H7 (cell line): Measurements from ENCODE around the gene PLCXD3. TPM values are rescaled to one million over a fixed set of nuclear protein-coding genes. Genes with fewer than 3 reads are reported as not detected.

ENCODE experiments used
- DNase-seq: peaks from one replicate; pipeline ENCODE4 v3.0.0; 2012
- H3K27me3 ChIP-seq: 2 replicates; pipeline ENCODE4 v1.6.0; 2011; ENCODE audit warnings: mild to moderate bottlenecking, low read length; ENCODE audit not compliant: control insufficient read depth, insufficient read depth
- H3K36me3 ChIP-seq: replicated peaks from 2 replicates; pipeline ENCODE4 v1.5.1; 2011; ENCODE audit warnings: low read length; ENCODE audit not compliant: control insufficient read depth, insufficient read depth
- H3K4me3 ChIP-seq: 2 replicates; pipeline ENCODE4 v1.5.1; 2011; ENCODE audit warnings: low read depth, mild to moderate bottlenecking, control low read depth, low read length, moderate library complexity; ENCODE audit not compliant: insufficient read depth
- total RNA-seq: library from RNA; depleted of rRNA; stranded (reverse); fragments of >200 nt; shearing (Covaris generic); gene quantifications from 2 replicates; pipeline ENCODE4 v1.2.3, GENCODE V29; 2014

Gene PLCXD3
- total RNA-seq, 1 experiment from 2014 or later: 0.38 TPM

DNA sequence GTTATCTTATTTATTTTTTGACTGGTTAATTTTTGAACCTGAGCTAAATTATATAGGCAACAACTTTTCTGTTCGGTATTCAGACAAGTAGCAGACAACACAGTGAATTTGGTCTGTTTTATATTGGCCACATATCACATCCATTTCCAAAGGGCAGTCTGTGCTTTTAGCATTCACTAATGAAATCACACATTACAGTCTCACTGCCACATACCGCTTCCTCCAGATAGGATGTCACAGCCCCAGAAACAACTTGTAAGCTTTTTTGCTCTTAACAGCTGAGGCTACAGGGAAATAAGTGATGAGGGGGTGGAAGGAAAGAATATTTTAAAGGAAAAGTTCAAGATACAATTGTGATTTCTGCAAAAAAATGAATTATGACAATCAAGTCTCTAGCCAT lies 140.6 kb downstream of the PLCXD3 start:
- Histone ChIP-seq H3K4me3 (no peak overlapping the region), H3K27me3 (no peaks in the 10 kb centered on the region), H3K36me3 (no peaks in the 10 kb centered on the region)
- DNase-seq: no peak

DNA sequence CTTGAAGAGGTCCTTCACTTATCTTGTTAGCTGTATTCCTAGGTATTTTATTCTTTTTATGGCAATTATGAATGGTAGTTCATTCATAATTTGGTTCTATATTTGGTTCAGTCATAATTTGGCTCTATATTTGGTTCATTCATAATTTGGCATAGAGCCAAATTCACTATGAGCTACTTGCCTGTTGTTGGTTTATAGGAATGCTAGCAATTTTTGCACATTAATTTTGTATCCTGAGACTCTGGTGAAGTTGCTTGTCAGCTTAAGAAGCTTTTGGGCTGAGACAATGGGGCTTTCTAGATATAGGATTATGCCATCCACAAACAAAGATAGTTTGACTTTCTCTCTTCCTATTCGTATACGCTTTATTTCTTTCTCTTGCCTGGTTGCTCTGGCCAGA lies 142.2 kb downstream of the PLCXD3 start:
- no peak for DNase-seq
- no peak overlapping the region for H3K4me3 ChIP-seq
- H3K27me3 ChIP-seq: no peaks in the 10 kb centered on the region
- H3K36me3 ChIP-seq: no peaks in the 10 kb centered on the region

DNA sequence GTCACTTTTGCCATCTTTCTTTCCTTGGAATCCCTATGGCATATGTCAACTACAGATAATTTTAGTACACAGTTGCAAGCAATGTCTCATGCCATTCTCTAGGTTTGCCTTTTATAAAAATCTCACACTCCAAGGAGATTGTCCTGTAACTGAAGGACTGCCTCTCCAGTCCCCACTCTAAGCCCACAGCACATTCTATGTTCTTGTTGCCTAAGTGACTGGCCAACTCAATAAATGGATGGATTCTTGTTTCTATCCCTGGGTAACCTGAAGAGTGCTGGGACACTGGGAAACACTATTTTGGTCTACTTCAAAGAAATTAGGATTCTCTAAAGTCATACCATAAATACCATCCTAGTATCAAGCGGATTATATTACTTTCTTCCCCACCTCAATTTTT lies 145.0 kb downstream of the PLCXD3 start:
- Histone ChIP-seq H3K27me3 (no peaks in the 10 kb centered on the region), H3K36me3 (no peaks in the 10 kb centered on the region), H3K4me3 (no peak overlapping the region)
- no peak for DNase-seq

DNA sequence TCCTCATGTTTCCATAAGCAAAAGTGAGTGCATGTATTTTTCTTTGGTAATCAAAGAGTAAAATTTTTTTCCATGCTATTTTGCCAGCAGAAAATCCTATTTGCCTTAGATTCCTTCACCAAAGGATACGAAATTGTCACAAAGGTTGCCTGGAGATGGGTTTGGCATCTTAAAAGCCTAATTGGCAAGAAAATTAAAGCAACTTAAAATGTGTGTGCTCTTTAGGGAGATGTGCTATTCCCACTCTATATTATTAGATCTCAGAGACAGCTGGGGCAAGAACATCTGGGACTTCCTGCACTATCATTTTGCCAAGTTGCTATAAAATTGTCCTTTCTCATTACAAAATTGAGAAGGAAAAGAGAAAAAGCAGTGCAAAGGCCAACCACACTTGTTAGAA lies 146.1 kb downstream of the PLCXD3 start:
- no peak for DNase-seq
- Histone ChIP-seq H3K36me3 (no peaks in the 10 kb centered on the region), H3K27me3 (no peaks in the 10 kb centered on the region), H3K4me3 (no peak overlapping the region)

DNA sequence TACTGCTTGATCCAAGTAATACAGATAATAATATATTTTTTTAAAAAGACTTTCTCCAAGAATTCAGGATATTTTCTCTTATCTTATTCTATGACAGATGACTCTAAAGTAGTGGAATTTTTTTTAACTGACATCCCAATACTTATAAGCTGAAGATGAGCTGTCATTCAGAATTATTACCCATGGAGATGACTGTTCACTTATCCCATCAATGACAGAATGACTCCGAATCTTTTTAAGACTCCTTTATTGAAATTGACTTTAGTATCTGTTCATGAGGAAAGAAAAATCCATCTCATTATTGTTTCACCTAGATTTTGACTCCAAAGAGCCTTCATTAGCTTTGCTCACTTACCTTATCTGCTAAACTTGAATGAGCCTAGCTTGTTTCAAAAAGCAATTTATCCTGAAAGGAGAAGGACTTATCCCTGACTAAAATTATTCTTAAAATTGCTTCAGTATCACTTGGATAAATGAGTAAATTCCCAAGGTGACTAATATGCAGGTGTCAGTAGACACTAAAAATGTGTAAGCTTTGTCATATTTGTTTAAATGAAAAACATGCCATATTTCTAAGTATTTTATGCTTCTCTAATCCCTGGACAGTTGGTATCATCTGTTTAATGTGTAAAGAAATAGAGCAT lies 146.9 kb downstream of the PLCXD3 start:
- Histone ChIP-seq H3K27me3 (no peaks in the 10 kb centered on the region), H3K36me3 (no peaks in the 10 kb centered on the region), H3K4me3 (no peak overlapping the region)
- DNase-seq: no peak

DNA sequence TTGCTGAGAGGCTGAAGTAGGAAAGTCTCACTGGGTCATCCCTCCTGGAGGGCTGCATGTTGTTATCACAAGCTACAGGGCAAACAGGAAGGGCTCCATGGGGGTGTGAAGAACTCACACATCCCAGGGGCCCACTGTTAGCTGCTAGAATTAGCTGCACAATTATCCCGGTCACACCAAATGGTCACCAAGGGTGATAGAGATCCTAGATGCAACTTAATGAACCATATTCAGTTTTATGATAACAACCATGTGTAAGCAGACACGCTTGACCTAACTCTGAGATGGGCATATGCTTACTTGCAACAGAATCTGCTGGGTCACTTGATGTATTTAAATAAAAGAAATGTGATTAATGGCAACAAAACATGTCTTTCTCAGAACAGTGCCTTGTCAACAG lies 153.6 kb downstream of the PLCXD3 start:
- DNase-seq: no peak
- Histone ChIP-seq H3K36me3 (no peaks in the 10 kb centered on the region), H3K4me3 (no peak overlapping the region), H3K27me3 (no peaks in the 10 kb centered on the region)

DNA sequence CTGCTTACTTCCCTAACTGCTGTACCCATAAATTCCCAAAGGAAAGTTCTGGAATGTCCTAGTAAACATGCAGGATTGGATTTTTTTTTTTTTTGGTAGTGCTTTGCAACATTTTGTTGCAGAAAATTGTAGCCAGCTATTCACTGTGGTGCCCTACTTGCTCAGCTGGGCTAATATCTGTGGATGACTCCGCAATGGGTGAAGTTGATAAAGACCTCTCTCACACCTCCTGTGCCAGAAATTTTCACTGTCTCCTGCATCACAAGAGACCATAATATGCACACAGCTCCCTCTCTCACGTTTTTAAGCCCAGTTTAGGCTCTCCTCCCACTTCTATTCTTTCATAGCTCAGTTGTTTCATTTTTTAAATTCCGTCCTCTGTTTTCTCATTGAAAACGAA lies 160.6 kb downstream of the PLCXD3 start:
- Histone ChIP-seq H3K4me3 (no peak overlapping the region), H3K27me3 (no peaks in the 10 kb centered on the region), H3K36me3 (no peaks in the 10 kb centered on the region)
- DNase-seq: no peak

DNA sequence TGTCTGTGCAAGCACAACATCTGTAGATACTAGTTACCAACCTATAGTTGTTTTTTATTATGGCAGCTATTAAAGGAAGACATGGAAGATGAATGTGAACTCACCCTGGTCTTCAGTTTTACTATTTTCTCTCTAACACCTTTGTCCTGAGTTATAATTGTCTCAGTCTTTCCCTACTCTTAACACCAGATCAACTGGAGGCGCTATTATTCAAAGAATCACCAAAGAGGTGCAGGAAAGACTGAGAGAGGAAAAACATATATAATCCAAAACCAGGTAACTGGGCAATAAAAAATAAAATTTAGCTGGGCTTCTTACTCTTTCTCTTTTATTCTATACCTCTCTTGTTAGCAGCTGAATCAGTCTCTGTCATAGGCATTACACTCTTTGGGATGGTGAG lies 162.8 kb downstream of the PLCXD3 start:
- peak; percentile 5 for DNase-seq
- Histone ChIP-seq H3K36me3 (no peaks in the 10 kb centered on the region), H3K4me3 (no peak overlapping the region), H3K27me3 (no peaks in the 10 kb centered on the region)

DNA sequence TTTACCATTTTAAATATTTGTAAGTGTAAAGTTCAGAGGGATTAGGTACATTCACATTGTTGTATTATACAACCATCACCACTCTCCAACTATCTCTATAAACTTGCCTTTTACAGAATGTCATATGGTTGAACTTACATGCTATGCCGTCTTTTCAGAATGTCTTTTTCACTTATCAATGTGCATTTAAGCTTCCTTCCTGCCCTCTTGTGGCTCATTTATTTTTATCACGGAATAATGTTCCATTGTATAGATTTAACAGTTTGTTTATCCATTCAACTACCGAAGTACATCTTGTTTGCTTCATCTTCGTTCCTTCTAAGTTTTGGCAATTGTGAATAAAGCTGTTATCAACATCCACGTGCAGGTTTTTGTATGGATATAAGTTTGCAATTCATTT lies 163.8 kb downstream of the PLCXD3 start:
- no peak for DNase-seq
- no peak overlapping the region for H3K4me3 ChIP-seq

DNA sequence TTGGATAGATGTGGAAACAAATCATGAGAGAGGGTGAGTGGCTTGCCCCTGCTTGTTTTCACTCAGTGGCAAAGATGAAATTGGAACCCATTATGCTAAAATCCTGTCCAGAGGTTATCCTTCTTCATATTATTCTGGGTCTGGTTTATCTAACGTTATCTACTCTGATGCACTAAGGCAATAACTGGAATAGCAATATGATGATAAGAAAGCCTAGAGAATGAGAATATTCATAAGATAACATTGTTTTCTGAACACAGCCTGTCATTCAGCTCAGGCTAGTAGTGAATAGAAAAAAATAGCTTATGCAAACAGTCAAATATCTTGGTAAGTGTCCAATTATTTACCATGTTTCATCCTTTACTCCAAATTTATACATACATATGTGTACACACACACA lies 165.1 kb downstream of the PLCXD3 start:
- H3K27me3 ChIP-seq: no peaks in the 10 kb centered on the region
- no peak overlapping the region for H3K4me3 ChIP-seq
- DNase-seq: no peak
- no peaks in the 10 kb centered on the region for H3K36me3 ChIP-seq

More for the DNA sequence above, 163.8 kb downstream of the PLCXD3 start:
- no peaks in the 10 kb centered on the region for H3K27me3 ChIP-seq
- no peaks in the 10 kb centered on the region for H3K36me3 ChIP-seq

DNA sequence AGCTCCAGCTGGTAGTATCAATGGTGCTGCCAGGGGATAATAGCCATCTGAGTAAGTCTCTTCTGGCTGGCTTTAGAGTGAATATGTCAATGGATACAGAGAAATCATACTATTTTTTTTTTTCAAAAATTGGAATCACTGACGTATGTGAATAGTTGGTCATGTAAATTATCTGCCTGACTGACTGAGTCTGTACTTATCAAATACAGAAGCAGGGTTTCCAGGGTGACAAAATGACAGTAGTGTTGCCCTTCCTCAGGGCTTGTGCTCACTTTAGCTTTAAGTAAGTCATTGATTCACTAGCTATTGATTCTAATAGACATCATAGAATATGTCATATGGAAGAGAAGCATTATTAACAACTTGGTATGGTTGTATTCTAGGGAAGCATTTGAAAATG lies 171.1 kb downstream of the PLCXD3 start:
- DNase-seq: no peak
- Histone ChIP-seq H3K36me3 (no peaks in the 10 kb centered on the region), H3K27me3 (no peaks in the 10 kb centered on the region), H3K4me3 (no peak overlapping the region)

DNA sequence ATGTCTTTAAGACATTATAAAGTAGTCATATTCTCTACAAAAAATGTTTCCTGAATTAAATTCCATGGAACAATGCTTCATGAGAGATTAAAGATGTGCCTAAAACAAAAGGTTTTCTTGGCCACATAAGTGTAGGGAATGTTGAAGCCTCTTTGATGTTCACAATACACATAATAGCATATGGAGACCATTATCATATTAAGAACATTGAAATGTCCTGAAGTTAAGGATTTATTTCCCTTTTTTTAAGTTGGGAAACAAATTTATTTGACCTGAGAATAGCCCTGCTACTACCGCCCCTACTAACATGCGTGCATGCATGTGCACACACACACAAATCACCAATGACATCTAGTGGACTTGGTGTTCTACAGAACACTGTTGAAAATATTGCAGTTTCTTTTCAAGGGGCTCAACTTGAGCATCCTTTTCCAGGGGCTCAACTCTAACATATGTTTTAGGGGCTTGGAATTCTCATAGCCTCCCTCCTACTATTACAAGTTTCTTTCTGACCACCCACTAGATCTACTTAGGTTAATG lies 172.2 kb downstream of the PLCXD3 start:
- Histone ChIP-seq H3K27me3 (no peaks in the 10 kb centered on the region), H3K4me3 (no peak overlapping the region), H3K36me3 (no peaks in the 10 kb centered on the region)
- no peak for DNase-seq

DNA sequence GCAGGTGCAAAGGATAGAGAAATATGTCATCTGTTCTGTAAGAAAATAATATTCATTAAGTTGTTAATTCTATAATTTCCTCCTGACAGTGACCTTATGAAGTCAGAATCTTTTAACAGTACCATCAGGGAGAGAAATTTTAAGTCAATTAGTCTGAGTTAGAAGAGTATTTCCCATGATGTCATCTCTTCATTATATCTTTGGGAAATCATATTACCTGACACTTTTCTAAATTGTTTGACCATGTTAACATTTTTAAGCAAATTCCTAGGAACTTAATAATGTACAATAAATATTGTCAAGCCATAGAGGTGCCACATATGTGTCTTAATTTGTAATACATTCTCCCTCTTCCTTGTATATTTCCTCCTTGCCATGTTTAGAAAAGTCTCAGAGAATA lies 172.7 kb downstream of the PLCXD3 start:
- DNase-seq: no peak
- no peaks in the 10 kb centered on the region for H3K36me3 ChIP-seq
- H3K27me3 ChIP-seq: no peaks in the 10 kb centered on the region
- H3K4me3 ChIP-seq: no peak overlapping the region

DNA sequence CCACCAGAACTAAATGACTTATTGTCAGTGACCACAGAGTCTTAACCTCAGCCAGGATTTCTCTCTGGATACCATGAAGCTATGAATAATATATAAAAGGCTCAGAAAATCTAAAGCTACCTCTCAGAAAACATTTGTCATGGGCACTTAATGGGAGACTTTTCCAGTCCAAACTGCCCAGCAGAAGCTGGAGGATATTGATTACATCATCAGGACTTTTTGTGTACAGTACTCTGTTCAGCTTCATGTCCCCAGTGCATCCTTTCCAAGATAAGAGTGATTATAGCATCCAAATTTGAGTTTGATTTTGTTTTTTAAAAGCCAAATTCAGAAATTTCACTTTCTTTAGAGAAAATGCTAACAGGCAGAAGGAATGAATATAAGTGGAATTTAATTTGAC lies 173.2 kb downstream of the PLCXD3 start:
- no peak overlapping the region for H3K4me3 ChIP-seq
- no peak for DNase-seq
- H3K36me3 ChIP-seq: no peaks in the 10 kb centered on the region
- H3K27me3 ChIP-seq: no peaks in the 10 kb centered on the region

DNA sequence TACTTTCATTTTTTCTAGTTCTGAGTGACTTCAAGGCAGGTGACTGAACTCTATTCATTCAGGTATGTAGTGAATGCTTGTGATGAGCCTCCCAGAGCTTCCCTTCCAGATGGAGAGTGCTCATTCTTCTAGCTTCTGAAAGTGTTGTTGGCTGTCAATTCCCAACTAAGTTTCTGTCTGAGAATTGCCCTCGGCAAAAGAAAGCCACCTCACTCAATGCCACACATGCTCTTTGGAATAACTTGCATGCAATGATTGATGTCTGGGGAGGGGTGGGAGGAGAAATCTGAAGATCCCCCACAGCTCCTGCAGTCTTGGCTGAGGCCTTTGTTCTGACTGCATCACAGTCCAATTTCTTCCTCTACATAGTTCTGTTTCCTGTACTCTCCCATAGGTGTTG lies 173.9 kb downstream of the PLCXD3 start:
- no peak overlapping the region for H3K4me3 ChIP-seq
- no peaks in the 10 kb centered on the region for H3K27me3 ChIP-seq
- no peak for DNase-seq

More for the DNA sequence above, 173.9 kb downstream of the PLCXD3 start:
- H3K36me3 ChIP-seq: no peaks in the 10 kb centered on the region
